K562 (cell line): ENCODE data around the gene DNAH3. TPM values are rescaled to one million over a fixed set of nuclear protein-coding genes. Genes with fewer than 3 reads are reported as not detected.

Experiments used
- CEBPB ChIP-seq: fragments of 450-650 bp; IDR thresholded peaks from 2 replicates; pipeline ENCODE4 v1.6.1; 2016; ENCODE audit warnings: missing genetic modification characterization, missing compliant biosample characterization
- CHD4 ChIP-seq: fragments of 200-600 bp; sonication (generic); IDR thresholded peaks from 3 replicates; pipeline ENCODE4 v1.6.1; 2012; ENCODE audit warnings: low read depth, mild to moderate bottlenecking, mixed read lengths, low read length, inconsistent platforms; ENCODE audit not compliant: insufficient read depth, insufficient replicate concordance, poor library complexity, severe bottlenecking
- E2F3 ChIP-seq: fragments of 250-450 bp; sonication (Bioruptor Pico); IDR thresholded peaks from 2 replicates; pipeline ENCODE4 v1.4.0; 2020; ENCODE audit warnings: mild to moderate bottlenecking
- FOXA3 ChIP-seq, 2 experiments: fragments of 450-650 bp in 1 of 2; sonication (generic) in 1 of 2; formaldehyde crosslinking; IDR thresholded peaks in 1 of 2; conservative IDR thresholded peaks in 1 of 2; 2 replicates each; pipeline versions ENCODE4 v1.4.0 to v1.8.0; 2020 to 2022; ENCODE audit warnings: mild to moderate bottlenecking in 2 of 2, missing genetic modification reagents in 1 of 2
- FOXK1 ChIP-seq: sonication (generic); formaldehyde crosslinking; IDR thresholded peaks from 2 replicates; pipeline ENCODE4 v1.8.0; 2022; ENCODE audit warnings: missing genetic modification reagents, mild to moderate bottlenecking, borderline replicate concordance
- GTF2F1 ChIP-seq: IDR thresholded peaks from 2 replicates; pipeline ENCODE4 v1.6.1; 2011; ENCODE audit warnings: low read depth, low read length, improper control_type of control experiment
- HMG20B ChIP-seq: fragments of 250-450 bp; sonication (Bioruptor Pico); IDR thresholded peaks from 2 replicates; pipeline ENCODE4 v1.5.0; 2021; ENCODE audit warnings: mild to moderate bottlenecking
- LARP7 ChIP-seq: fragments of 450-650 bp; IDR thresholded peaks from 2 replicates; pipeline ENCODE4 v1.6.1; 2016
- PTRF ChIP-seq: fragments of 450-650 bp; IDR thresholded peaks from 2 replicates; pipeline ENCODE4 v1.6.1; 2016; ENCODE audit warnings: mild to moderate bottlenecking, missing genetic modification characterization, missing compliant biosample characterization
- RFX5 ChIP-seq: IDR thresholded peaks from 2 replicates; pipeline ENCODE4 v1.6.1; 2011; ENCODE audit warnings: low read depth, mild to moderate bottlenecking, improper control_type of control experiment, low read length
- SIRT6 ChIP-seq: IDR thresholded peaks from one replicate; pipeline ENCODE4 v1.6.1; 2012; ENCODE audit warnings: low read depth, mild to moderate bottlenecking, control low read depth, inconsistent platforms, low read length, moderate library complexity
- SRSF9 ChIP-seq: fragments of 200-400 bp; formaldehyde crosslinking; IDR thresholded peaks from 2 replicates; pipeline ENCODE4 v1.6.1; 2017; ENCODE audit warnings: low read depth, low read length, borderline replicate concordance
- WHSC1 ChIP-seq: IDR thresholded peaks from one replicate; pipeline ENCODE4 v1.6.1; 2012; ENCODE audit warnings: low read length, control low read depth, inconsistent platforms
- ZNF431 ChIP-seq: sonication (generic); formaldehyde crosslinking; IDR thresholded peaks from 2 replicates; pipeline ENCODE4 v1.8.0; 2022; ENCODE audit warnings: mild to moderate bottlenecking, missing genetic modification reagents
- ZNF717 ChIP-seq: fragments of 250-450 bp; sonication (Bioruptor Pico); IDR thresholded peaks from 2 replicates; pipeline ENCODE4 v1.5.0; 2021
- ZNF766 ChIP-seq: fragments of 200-800 bp; sonication (Bioruptor generic); conservative IDR thresholded peaks from 2 replicates; pipeline ENCODE4 v1.6.1; 2016; ENCODE audit warnings: missing genetic modification characterization, missing compliant biosample characterization
- polyA plus RNA-seq, 8 experiments: library from polyadenylated mRNA; depleted of rRNA in 4 of 8; stranded (reverse) in 5 of 8; unstranded in 3 of 8; fragments of >200 nt; fragmentation: Nextera tagmentation in 2 of 8; fragmentation: Illumina TruSeq in 1 of 8; extraction: Ambion mirVana in 2 of 8; extraction: Trizol in 1 of 8; gene quantifications; 2 replicates each; pipeline versions ENCODE4 v1.2.1 to v1.2.3, GENCODE V29; 2011 to 2014; ENCODE audit warnings: inconsistent platforms in 1 of 8, missing spikeins in 1 of 8
- total RNA-seq, 7 experiments: library from RNA; depleted of rRNA in 6 of 7; stranded (reverse); fragments of >200 nt in 6 of 7; fragmentation: Illumina TruSeq in 2 of 7; extraction: Trizol in 2 of 7; gene quantifications; 2 replicates each; pipeline versions ENCODE4 v1.2.1 to v1.2.3, GENCODE V29; 2011 to 2021; ENCODE audit warnings: low replicate concordance in 1 of 7
- TF ChIP-seq, protein P1 (sequence below), 2 experiments: fragments of 450-650 bp in 1 of 2; sonication (generic) in 1 of 2; formaldehyde crosslinking in 1 of 2; IDR thresholded peaks in 1 of 2; conservative IDR thresholded peaks in 1 of 2; 2 replicates each; pipeline versions ENCODE4 v1.6.1 to v1.8.1; 2016 to 2023; ENCODE audit warnings: mild to moderate bottlenecking in 2 of 2, moderate library complexity in 2 of 2, inconsistent platforms in 1 of 2, missing genetic modification reagents in 1 of 2
- TF ChIP-seq, protein P2 (sequence below): sonication (generic); formaldehyde crosslinking; IDR thresholded peaks from 2 replicates; pipeline ENCODE4 v1.8.1; 2023; ENCODE audit warnings: mild to moderate bottlenecking, missing genetic modification reagents
- TF ChIP-seq, protein P3 (sequence below): fragments of 450-650 bp; IDR thresholded peaks from 2 replicates; pipeline ENCODE4 v1.6.1; 2016; ENCODE audit warnings: low read depth

Gene DNAH3
- total and polyA plus RNA-seq, 9 of the 15 experiments (the other 6 are each of a cell fraction or from before 2014, with no cell fraction given), result 0.32 to 0.84 (median 0.44) TPM

DNA sequence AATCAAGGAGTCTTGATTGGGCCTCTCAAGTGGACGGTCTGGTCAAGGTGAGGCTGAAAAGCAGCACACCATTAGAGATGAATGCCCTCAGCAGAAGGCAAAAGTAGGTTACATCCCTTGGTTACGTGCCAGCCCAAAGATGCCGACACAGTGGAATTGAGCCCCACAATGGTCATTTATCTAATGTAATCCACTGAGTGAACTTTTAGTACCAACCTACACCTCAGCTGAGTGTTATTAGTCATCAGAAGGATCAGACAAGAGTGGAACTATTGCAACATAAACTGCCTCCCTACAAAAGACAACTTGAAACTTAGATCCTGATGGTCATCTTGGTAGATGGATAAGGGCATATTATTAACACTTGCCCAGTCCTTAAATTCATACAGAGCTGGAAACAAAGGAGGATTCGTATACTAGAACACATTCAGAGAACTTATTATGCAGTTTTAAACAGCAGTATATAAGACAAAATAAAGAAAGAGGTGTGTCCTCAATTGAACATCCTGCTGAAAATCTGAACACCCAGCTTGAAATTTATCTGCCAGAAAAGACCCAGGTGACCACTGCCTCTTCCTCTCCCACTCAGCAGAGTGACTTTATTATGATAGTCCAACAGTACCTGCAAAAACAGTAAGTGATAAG lies 253.3 kb downstream of the DNAH3 start (continued):
- TF ChIP-seq ZNF766 (no peak), HMG20B (CRISPR knock-in tag) (no peak), CEBPB (tag) (peak; percentile 96), FOXK1 (CRISPR knock-in tag) (no peak), WHSC1 (no peak), FOXA3 (CRISPR knock-in tag; conservative IDR thresholded peaks at IDR 0.05 in 1 of 2, IDR thresholded peaks at IDR 0.05 in 1 of 2) (no peak), GTF2F1 (no peak), CHD4 (no peak), RFX5 (no peak), ZNF431 (CRISPR knock-in tag) (no peak), E2F3 (CRISPR knock-in tag) (no peak), PTRF (tag) (no peak), SIRT6 (no peak), LARP7 (no peak), SRSF9 (no peak), ZNF717 (CRISPR knock-in tag) (no peak)
- TF ChIP-seq, protein P1, sequence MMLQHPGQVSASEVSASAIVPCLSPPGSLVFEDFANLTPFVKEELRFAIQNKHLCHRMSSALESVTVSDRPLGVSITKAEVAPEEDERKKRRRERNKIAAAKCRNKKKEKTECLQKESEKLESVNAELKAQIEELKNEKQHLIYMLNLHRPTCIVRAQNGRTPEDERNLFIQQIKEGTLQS (IDR thresholded peaks at IDR 0.05), result peak; percentile 61; the same call in 1 of the 2 replicates
- TF ChIP-seq, protein P1 (CRISPR knock-in tag; conservative IDR thresholded peaks at IDR 0.05), result no peak
- TF ChIP-seq, protein P2, sequence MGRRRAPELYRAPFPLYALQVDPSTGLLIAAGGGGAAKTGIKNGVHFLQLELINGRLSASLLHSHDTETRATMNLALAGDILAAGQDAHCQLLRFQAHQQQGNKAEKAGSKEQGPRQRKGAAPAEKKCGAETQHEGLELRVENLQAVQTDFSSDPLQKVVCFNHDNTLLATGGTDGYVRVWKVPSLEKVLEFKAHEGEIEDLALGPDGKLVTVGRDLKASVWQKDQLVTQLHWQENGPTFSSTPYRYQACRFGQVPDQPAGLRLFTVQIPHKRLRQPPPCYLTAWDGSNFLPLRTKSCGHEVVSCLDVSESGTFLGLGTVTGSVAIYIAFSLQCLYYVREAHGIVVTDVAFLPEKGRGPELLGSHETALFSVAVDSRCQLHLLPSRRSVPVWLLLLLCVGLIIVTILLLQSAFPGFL, result no peak
- TF ChIP-seq, protein P3, sequence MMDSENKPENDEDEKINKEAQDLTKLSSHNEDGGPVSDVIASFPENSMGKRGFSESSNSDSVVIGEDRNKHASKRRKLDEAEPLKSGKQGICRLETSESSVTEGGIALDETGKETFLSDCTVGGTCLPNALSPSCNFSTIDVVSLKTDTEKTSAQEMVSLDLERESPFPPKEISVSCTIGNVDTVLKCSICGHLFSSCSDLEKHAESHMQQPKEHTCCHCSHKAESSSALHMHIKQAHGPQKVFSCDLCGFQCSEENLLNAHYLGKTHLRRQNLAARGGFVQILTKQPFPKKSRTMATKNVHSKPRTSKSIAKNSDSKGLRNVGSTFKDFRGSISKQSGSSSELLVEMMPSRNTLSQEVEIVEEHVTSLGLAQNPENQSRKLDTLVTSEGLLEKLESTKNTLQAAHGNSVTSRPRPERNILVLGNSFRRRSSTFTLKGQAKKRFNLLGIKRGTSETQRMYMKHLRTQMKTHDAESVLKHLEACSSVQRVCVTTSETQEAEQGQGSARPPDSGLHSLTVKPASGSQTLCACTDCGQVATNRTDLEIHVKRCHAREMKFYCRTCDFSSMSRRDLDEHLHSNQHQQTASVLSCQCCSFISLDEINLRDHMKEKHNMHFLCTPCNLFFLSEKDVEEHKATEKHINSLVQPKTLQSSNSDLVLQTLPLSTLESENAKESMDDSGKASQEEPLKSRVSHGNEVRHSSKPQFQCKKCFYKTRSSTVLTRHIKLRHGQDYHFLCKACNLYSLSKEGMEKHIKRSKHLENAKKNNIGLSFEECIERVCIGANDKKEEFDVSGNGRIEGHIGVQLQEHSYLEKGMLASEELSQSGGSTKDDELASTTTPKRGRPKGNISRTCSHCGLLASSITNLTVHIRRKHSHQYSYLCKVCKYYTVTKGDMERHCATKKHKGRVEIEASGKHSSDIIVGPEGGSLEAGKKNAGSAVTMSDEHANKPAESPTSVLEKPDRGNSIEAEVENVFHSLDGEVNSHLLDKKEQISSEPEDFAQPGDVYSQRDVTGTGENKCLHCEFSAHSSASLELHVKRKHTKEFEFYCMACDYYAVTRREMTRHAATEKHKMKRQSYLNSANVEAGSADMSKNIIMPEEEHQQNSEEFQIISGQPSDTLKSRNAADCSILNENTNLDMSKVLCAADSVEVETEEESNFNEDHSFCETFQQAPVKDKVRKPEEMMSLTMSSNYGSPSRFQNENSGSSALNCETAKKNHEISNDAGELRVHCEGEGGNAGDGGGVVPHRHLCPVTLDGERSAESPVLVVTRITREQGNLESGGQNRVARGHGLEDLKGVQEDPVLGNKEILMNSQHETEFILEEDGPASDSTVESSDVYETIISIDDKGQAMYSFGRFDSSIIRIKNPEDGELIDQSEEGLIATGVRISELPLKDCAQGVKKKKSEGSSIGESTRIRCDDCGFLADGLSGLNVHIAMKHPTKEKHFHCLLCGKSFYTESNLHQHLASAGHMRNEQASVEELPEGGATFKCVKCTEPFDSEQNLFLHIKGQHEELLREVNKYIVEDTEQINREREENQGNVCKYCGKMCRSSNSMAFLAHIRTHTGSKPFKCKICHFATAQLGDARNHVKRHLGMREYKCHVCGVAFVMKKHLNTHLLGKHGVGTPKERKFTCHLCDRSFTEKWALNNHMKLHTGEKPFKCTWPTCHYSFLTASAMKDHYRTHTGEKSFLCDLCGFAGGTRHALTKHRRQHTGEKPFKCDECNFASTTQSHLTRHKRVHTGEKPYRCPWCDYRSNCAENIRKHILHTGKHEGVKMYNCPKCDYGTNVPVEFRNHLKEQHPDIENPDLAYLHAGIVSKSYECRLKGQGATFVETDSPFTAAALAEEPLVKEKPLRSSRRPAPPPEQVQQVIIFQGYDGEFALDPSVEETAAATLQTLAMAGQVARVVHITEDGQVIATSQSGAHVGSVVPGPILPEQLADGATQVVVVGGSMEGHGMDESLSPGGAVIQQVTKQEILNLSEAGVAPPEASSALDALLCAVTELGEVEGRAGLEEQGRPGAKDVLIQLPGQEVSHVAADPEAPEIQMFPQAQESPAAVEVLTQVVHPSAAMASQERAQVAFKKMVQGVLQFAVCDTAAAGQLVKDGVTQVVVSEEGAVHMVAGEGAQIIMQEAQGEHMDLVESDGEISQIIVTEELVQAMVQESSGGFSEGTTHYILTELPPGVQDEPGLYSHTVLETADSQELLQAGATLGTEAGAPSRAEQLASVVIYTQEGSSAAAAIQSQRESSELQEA, result no peak
